ENCODE data around the gene PTP4A2. TPM values are rescaled to one million over a fixed set of nuclear protein-coding genes. Genes with fewer than 3 reads are reported as not detected.
"Not testable (repeated sequence)": the region's sequence is repeated elsewhere in the genome, so short reads cannot be mapped to it uniquely, and the experiment has no call there.

PTP4A2 gene
- total RNA-seq, 1 donor from 2014 or later, result 189 TPM

DNA sequence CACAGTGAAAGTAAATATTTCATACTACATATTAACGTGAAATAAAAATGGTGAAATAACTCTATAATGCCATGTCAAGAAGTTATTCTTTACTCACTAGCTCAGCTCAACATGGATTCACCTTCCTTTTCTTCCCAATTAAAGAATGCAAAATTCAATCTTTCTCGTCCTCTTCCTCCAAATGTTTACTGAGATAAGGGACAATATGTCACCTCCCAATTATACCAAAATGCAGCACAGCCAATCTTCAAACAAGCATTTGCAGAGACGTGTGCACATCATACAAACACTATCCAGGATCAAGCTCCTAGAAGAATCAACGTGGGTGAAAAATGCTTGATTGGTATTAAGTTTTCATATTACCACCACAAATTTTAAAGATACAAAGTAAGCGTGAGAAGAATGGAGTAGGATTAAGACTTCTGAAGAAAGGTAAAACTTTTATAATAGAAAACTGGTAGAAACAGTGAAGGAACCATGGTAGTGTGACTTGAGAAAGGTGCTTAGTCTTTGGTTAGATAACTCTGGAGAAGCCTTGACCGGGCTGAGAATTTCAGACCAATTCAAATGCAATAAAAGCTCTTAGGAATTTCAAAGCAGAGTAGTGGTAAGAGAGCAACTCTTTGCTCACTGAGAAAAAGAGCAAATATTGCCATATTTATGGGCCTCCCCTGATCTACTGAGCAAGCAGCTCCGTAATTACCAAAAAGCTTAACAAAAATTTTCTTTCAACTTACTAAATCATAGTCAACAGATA, 7.2 kb downstream of the PTP4A2 start:
- DNase-seq (ENCODE audit: low read depth, low spot score), result no peak
- Mint-ChIP-seq H3K4me1 (peaks cover 58% of the 10 kb centered on the region), H3K9me3 (no peaks in the 10 kb centered on the region), H3K4me3 (no peak overlapping the region), H3K27me3 (ENCODE audit: low read depth) (no peaks in the 10 kb centered on the region), H3K27ac (ENCODE audit: unreplicated experiment) (no peak overlapping the region), H3K36me3 (ENCODE audit: low read depth) (no peaks in the 10 kb centered on the region)
- TF ChIP-seq CTCF (conservative IDR thresholded peaks at IDR 0.05), result no peak

DNA sequence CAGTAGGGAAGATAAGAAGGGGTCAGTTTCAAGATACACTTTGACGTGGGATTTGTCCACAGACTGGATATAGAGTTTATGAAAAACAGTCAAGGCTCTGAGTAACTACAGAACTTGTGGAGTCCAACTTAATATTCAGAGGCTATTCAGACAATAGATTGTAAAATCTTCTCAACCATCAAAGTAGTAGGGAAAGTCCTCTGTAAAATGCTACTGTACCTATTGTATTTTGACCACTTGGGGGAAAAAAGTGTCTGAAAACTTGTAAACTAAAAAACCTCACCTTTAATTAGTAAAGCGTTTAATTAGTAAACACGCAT, 10.5 kb downstream of the PTP4A2 start:
- Mint-ChIP-seq H3K9me3 (no peaks in the 10 kb centered on the region), H3K27ac (ENCODE audit: unreplicated experiment) (no peak overlapping the region), H3K27me3 (ENCODE audit: low read depth) (no peaks in the 10 kb centered on the region), H3K36me3 (ENCODE audit: low read depth) (no peaks in the 10 kb centered on the region), H3K4me3 (no peak overlapping the region), H3K4me1 (peaks cover 61% of the 10 kb centered on the region)
- no peak for TF ChIP-seq CTCF (conservative IDR thresholded peaks at IDR 0.05)
- no peak for DNase-seq (ENCODE audit: low read depth, low spot score)

- H3K4me3 Mint-ChIP-seq, result peak overlapping the region; percentile 1
- DNase-seq (ENCODE audit: low read depth, low spot score), result no peak
- H3K4me1 Mint-ChIP-seq, result peaks cover 55% of the 10 kb centered on the region
Measured at GRCh38 chr1:31926853-31927660, 11.1 kb downstream of the PTP4A2 start.

DNA sequence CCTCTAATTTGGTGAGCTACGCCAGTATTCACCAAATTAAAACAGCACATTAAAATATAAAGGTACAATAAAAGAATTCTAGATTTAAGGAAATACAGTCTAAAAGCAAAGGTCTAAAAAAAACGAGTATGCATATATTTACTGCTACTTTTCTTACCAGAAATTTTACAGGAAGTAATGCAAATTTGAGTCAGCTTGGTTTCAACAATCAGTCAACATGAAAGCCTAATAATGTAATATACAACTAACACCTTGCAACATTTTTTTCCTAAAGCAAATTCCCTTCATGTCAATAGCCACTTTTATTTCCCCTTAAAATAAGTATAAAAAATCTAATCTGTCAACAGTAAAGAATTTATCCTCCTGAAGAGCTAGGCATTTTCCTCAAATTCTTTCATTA, 11.9 kb downstream of the PTP4A2 start:
- Mint-ChIP-seq H3K4me1 (peaks cover 47% of the 10 kb centered on the region), H3K36me3 (ENCODE audit: low read depth) (no peaks in the 10 kb centered on the region), H3K9me3 (no peaks in the 10 kb centered on the region), H3K27me3 (ENCODE audit: low read depth) (no peaks in the 10 kb centered on the region), H3K4me3 (no peak overlapping the region), H3K27ac (ENCODE audit: unreplicated experiment) (no peak overlapping the region)
- no peak for DNase-seq (ENCODE audit: low read depth, low spot score)
- TF ChIP-seq CTCF (conservative IDR thresholded peaks at IDR 0.05), result no peak

More at GRCh38 chr1:31926853-31927660, 11.1 kb downstream of the PTP4A2 start:
- TF ChIP-seq CTCF (conservative IDR thresholded peaks at IDR 0.05), result no peak
- peak overlapping the region; percentile 61 for H3K27ac Mint-ChIP-seq (ENCODE audit: unreplicated experiment)
- no peaks in the 10 kb centered on the region for H3K27me3 Mint-ChIP-seq (ENCODE audit: low read depth)
- no peaks in the 10 kb centered on the region for H3K9me3 Mint-ChIP-seq
- no peaks in the 10 kb centered on the region for H3K36me3 Mint-ChIP-seq (ENCODE audit: low read depth)

DNA sequence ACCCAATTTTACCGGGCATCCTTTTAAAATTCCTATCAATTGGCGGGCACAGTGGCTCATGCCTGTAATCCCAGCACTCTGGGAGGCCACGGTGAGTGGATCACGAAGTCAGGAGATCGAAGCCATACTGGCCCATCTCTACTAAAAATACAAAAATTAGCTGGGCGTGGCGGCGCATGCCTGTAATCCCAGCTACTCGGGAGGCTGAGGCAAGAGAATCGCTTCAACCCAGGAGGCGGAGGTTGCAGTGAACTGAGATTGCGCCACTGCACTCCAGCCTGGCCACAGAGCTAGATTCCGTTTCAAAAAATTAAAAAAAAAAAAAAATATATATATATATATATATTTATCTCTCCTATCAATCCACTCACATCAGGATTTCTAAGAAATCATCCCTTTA, 12.3 kb downstream of the PTP4A2 start:
- peaks cover 43% of the 10 kb centered on the region for H3K4me1 Mint-ChIP-seq
- not testable (repeated sequence) for H3K27me3 Mint-ChIP-seq (ENCODE audit: low read depth); H3K9me3 Mint-ChIP-seq

GRCh38 chr1:31924839-31925238, 13.3 kb downstream of the PTP4A2 start:
- no peaks in the 10 kb centered on the region for H3K27me3 Mint-ChIP-seq (ENCODE audit: low read depth)
- DNase-seq (ENCODE audit: low read depth, low spot score), result no peak
- no peak overlapping the region for H3K27ac Mint-ChIP-seq (ENCODE audit: unreplicated experiment)
- H3K4me1 Mint-ChIP-seq, result peaks cover 37% of the 10 kb centered on the region
- no peaks in the 10 kb centered on the region for H3K9me3 Mint-ChIP-seq
- no peak overlapping the region for H3K4me3 Mint-ChIP-seq
- peaks cover 2% of the 10 kb centered on the region for H3K36me3 Mint-ChIP-seq (ENCODE audit: low read depth)
- no peak for TF ChIP-seq CTCF (conservative IDR thresholded peaks at IDR 0.05)

More for the DNA sequence above, 12.3 kb downstream of the PTP4A2 start:
- H3K27ac Mint-ChIP-seq (ENCODE audit: unreplicated experiment); H3K36me3 Mint-ChIP-seq (ENCODE audit: low read depth); H3K4me3 Mint-ChIP-seq; DNase-seq (ENCODE audit: low read depth, low spot score): not testable (repeated sequence)

Data from neural crest cell (in vitro differentiated cells).